ENCODE measurements around the gene ADIG.
"Not testable (repeated sequence)": the region's sequence is repeated elsewhere in the genome, so short reads cannot be mapped to it uniquely, and the experiment has no call there.

ADIG gene

DNA sequence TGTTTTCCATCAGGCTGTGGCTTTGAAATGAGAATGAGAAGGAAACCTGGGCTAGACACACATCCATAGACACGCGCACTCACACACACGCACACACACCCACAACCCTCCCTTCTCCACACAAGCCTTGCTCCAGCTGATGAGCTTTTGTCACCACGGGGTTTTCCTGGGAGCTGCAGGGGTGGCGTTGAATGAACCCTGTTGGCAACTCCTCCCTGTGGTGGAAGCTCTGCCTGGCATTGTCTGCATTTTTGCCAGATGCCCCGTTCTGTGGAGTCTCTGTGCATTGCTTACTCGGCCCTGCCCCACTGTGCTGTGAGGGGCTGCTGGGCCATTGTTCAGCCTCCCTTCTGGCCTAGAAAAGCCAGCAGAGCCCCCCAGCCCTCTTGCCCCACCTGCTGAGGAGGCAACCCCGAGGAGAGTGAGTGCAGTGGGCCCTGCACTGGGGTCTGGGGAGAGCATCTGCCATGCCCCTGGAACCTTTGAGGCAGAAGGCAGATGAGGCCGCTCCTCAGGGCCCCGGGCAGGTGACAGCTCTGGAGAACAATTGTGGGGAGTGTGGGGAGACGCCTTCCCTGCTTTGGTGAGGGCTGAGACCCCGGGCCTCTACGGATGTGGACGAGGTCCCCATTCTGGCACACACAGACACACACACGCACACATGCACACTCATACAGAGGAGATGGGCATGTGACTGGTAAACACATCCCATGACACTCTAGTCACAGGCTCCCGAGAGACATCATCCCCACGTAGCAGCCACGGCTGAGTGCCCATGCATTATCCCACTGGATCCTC is 9.9 kb downstream of the ADIG start:
- Histone ChIP-seq H3K4me1 (ENCODE audit: control insufficient read depth in 1 of 2, insufficient read depth in 2 of 2, low read length in 2 of 2) (no peaks in the 10 kb centered on the region), H3K36me3 (ENCODE audit: control insufficient read depth in 1 of 2, insufficient read depth in 2 of 2, low read length in 2 of 2) (no peaks in the 10 kb centered on the region), H3K4me3 (ENCODE audit: low read depth in 1 of 2, low read length in 2 of 2) (no peak overlapping the region), H3K9me3 (ENCODE audit: control insufficient read depth in 1 of 2, low read length in 2 of 2) (no peaks in the 10 kb centered on the region), H3K27me3 (ENCODE audit: low read depth, low read length) (peaks cover 5% of the 10 kb centered on the region), H3K27ac (ENCODE audit: low read length) (no peak overlapping the region)

DNA sequence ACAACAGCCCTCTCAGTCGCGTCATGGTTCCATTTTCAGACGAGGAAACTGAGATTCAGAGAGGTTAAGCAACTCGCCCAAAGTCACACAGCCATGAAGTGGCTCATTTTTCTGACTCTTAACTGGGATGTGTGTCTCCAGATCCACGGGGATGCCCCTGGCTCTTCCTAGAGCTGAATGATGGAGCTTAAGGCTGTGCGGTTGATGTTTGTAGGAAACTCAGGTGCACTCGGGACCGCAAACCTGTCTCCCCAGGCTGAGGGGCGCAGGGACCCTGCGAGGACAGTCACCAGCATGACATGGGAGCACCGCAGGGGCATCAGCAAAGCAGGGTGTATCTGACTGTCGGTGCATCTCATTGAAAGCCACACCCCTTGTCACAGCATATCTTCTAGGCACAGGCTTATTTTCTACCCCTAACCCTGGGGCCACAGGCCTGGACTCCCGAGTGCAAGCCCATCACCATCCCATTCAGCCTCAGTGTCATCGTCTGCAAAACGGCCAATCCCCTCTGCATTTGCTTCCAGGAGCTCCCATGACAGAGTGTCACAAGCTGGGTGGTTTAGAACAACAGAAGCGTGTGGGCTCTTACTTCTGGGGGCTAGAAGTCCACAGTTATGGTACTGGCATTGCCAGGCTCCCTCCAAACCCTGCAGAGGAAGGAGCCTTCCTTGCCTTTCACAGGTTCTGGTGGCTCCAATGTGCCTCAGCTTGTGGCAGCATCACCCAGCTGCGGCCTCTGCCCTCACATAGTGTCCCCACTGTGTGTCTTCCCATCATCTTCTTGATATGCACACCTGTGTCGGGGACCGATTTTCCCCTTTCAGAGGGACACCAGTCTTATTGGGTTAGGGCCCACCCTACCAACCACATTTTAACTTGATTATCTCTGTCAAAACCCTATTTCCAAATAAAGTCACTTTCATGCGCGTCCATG is 10.7 kb downstream of the ADIG start:
- H3K36me3 ChIP-seq (ENCODE audit: control insufficient read depth in 1 of 2, insufficient read depth in 2 of 2, low read length in 2 of 2) = no peaks in the 10 kb centered on the region
- no peaks in the 10 kb centered on the region for H3K4me1 ChIP-seq (ENCODE audit: control insufficient read depth in 1 of 2, insufficient read depth in 2 of 2, low read length in 2 of 2)
- H3K27ac ChIP-seq (ENCODE audit: low read length) = no peak overlapping the region
- H3K27me3 ChIP-seq (ENCODE audit: low read depth, low read length) = peaks cover 5% of the 10 kb centered on the region
- H3K4me3 ChIP-seq (ENCODE audit: low read depth in 1 of 2, low read length in 2 of 2) = no peak overlapping the region
- no peaks in the 10 kb centered on the region for H3K9me3 ChIP-seq (ENCODE audit: control insufficient read depth in 1 of 2, low read length in 2 of 2)

DNA sequence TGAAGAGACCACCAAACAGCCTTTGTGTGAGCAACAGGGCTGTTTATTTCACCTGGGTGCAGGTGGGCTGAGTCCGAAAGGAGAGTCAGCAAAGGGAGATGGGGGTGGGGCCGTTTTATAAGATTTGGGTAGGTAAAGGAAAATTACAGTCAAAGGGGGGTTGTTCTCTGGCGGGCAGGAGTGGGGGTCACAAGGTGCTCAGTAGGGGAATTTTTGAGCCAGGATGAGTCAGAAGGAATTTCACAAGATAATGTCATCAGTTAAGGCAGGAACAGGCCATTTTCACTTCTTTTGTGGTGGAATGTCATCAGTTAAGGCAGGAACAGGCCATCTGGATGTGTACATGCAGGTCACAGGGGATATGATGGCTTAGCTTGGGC is 11.4 kb downstream of the ADIG start:
- H3K9me3 ChIP-seq (ENCODE audit: control insufficient read depth in 1 of 2, low read length in 2 of 2); H3K27me3 ChIP-seq (ENCODE audit: low read depth, low read length); H3K4me1 ChIP-seq (ENCODE audit: control insufficient read depth in 1 of 2, insufficient read depth in 2 of 2, low read length in 2 of 2); H3K4me3 ChIP-seq (ENCODE audit: low read depth in 1 of 2, low read length in 2 of 2); H3K36me3 ChIP-seq (ENCODE audit: control insufficient read depth in 1 of 2, insufficient read depth in 2 of 2, low read length in 2 of 2); H3K27ac ChIP-seq (ENCODE audit: low read length): not testable (repeated sequence)

GRCh38 chr20:38594281-38594680 is 13.3 kb downstream of the ADIG start:
- H3K4me3 ChIP-seq (ENCODE audit: low read depth in 1 of 2, low read length in 2 of 2); H3K9me3 ChIP-seq (ENCODE audit: control insufficient read depth in 1 of 2, low read length in 2 of 2); H3K27ac ChIP-seq (ENCODE audit: low read length); H3K27me3 ChIP-seq (ENCODE audit: low read depth, low read length); H3K36me3 ChIP-seq (ENCODE audit: control insufficient read depth in 1 of 2, insufficient read depth in 2 of 2, low read length in 2 of 2); H3K4me1 ChIP-seq (ENCODE audit: control insufficient read depth in 1 of 2, insufficient read depth in 2 of 2, low read length in 2 of 2): not testable (repeated sequence)

DNA sequence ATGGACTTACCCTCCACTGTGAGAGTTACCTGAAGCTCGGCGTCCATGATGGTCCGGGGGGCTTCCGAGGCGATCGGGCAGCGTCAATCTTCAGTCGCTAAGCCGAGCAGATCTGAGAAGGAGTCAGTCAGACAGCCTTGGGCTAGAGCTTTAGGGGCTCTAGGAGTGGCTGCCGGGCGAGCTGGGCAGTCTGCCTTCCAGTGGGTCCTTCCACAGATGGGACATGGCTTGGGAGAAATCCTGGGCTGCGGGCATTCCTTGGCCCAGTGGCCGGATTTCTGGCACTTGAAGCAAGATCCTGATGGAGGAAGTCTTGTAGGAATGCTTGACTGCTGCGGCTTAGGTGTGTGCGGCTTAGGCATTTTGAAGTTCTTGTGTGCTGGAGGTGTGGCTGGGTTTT is 14.9 kb downstream of the ADIG start:
- not testable (repeated sequence) for H3K36me3 ChIP-seq (ENCODE audit: control insufficient read depth in 1 of 2, insufficient read depth in 2 of 2, low read length in 2 of 2)

GRCh38 chr20:38599410-38599882 is 18.4 kb downstream of the ADIG start:
- no peaks in the 10 kb centered on the region for H3K9me3 ChIP-seq (ENCODE audit: control insufficient read depth in 1 of 2, low read length in 2 of 2)
- H3K4me1 ChIP-seq (ENCODE audit: control insufficient read depth in 1 of 2, insufficient read depth in 2 of 2, low read length in 2 of 2) = peaks cover 0 to 6% of the 10 kb centered on the region in 2 donors
- no peak overlapping the region for H3K27ac ChIP-seq (ENCODE audit: low read length)
- H3K4me3 ChIP-seq (ENCODE audit: low read depth in 1 of 2, low read length in 2 of 2) = no peak overlapping the region
- no peaks in the 10 kb centered on the region for H3K36me3 ChIP-seq (ENCODE audit: control insufficient read depth in 1 of 2, insufficient read depth in 2 of 2, low read length in 2 of 2)
- peaks cover 23% of the 10 kb centered on the region for H3K27me3 ChIP-seq (ENCODE audit: low read depth, low read length)

More for the DNA sequence above, 14.9 kb downstream of the ADIG start:
- not testable (repeated sequence) for H3K27ac ChIP-seq (ENCODE audit: low read length); H3K4me1 ChIP-seq (ENCODE audit: control insufficient read depth in 1 of 2, insufficient read depth in 2 of 2, low read length in 2 of 2); H3K4me3 ChIP-seq (ENCODE audit: low read depth in 1 of 2, low read length in 2 of 2); H3K9me3 ChIP-seq (ENCODE audit: control insufficient read depth in 1 of 2, low read length in 2 of 2)
- peaks cover 10% of the 10 kb centered on the region for H3K27me3 ChIP-seq (ENCODE audit: low read depth, low read length)

- Histone ChIP-seq H3K4me1 (ENCODE audit: control insufficient read depth in 1 of 2, insufficient read depth in 2 of 2, low read length in 2 of 2) (peaks cover 0 to 6% of the 10 kb centered on the region in 2 donors), H3K27ac (ENCODE audit: low read length) (no peak overlapping the region), H3K9me3 (ENCODE audit: control insufficient read depth in 1 of 2, low read length in 2 of 2) (no peaks in the 10 kb centered on the region), H3K4me3 (ENCODE audit: low read depth in 1 of 2, low read length in 2 of 2) (no peak overlapping the region), H3K36me3 (ENCODE audit: control insufficient read depth in 1 of 2, insufficient read depth in 2 of 2, low read length in 2 of 2) (no peaks in the 10 kb centered on the region), H3K27me3 (ENCODE audit: low read depth, low read length) (peaks cover 23% of the 10 kb centered on the region)
Measured at GRCh38 chr20:38600057-38600456, 19.1 kb downstream of the ADIG start.

GRCh38 chr20:38601216-38602184 is 20.5 kb downstream of the ADIG start, which contains the start of gene ARHGAP40:
Gene ARHGAP40 (plus strand): TSS chr20:38601809.
- peaks cover 23% of the 10 kb centered on the region for H3K27me3 ChIP-seq (ENCODE audit: low read depth, low read length)

DNA sequence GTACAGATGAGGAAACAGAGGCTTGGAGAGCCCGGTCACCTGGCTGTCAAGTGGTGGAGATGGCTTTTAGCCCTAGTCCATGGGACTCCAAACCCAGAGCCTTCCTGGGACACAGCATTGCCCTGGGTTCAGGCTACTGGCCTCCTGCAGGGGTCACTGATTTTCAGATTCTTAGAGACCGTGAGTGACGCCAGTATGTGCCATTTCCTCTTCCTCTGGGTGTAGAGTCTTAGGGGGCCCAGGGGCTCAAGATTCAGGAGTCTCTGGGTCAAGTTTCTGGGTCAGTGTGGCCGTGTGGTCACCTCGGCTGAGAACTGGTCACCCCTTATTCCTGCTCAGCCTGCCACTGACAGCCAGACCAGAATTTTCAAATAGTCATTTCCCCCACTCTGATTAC is 21.2 kb downstream of the ADIG start:
- no peak overlapping the region for H3K4me3 ChIP-seq (ENCODE audit: low read depth in 1 of 2, low read length in 2 of 2)
- no peak overlapping the region for H3K27ac ChIP-seq (ENCODE audit: low read length)
- H3K27me3 ChIP-seq (ENCODE audit: low read depth, low read length) = peaks cover 23% of the 10 kb centered on the region

More at GRCh38 chr20:38601216-38602184, 20.5 kb downstream of the ADIG start, which contains the start of gene ARHGAP40:
- no peak within 1 kb of the TSS for H3K4me3 ChIP-seq (ENCODE audit: low read depth in 1 of 2, low read length in 2 of 2)
- H3K4me1 ChIP-seq (ENCODE audit: control insufficient read depth in 1 of 2, insufficient read depth in 2 of 2, low read length in 2 of 2) = peaks cover 0 to 6% of the 10 kb centered on the region in 2 donors
- H3K9me3 ChIP-seq (ENCODE audit: control insufficient read depth in 1 of 2, low read length in 2 of 2) = no peaks in the 10 kb centered on the region
- H3K36me3 ChIP-seq (ENCODE audit: control insufficient read depth in 1 of 2, insufficient read depth in 2 of 2, low read length in 2 of 2) = no peaks in the 10 kb centered on the region
- H3K27ac ChIP-seq (ENCODE audit: low read length) = no peak within 1 kb of the TSS

GRCh38 chr20:38603286-38603685 is 22.3 kb downstream of the ADIG start:
- Histone ChIP-seq H3K27me3 (ENCODE audit: low read depth, low read length) (peaks cover 23% of the 10 kb centered on the region), H3K9me3 (ENCODE audit: control insufficient read depth in 1 of 2, low read length in 2 of 2) (no peaks in the 10 kb centered on the region), H3K27ac (ENCODE audit: low read length) (no peak overlapping the region), H3K4me3 (ENCODE audit: low read depth in 1 of 2, low read length in 2 of 2) (no peak overlapping the region), H3K4me1 (ENCODE audit: control insufficient read depth in 1 of 2, insufficient read depth in 2 of 2, low read length in 2 of 2) (peaks cover 0 to 6% of the 10 kb centered on the region in 2 donors), H3K36me3 (ENCODE audit: control insufficient read depth in 1 of 2, insufficient read depth in 2 of 2, low read length in 2 of 2) (no peaks in the 10 kb centered on the region)

More for the DNA sequence above, 21.2 kb downstream of the ADIG start:
- Histone ChIP-seq H3K4me1 (ENCODE audit: control insufficient read depth in 1 of 2, insufficient read depth in 2 of 2, low read length in 2 of 2) (peaks cover 0 to 6% of the 10 kb centered on the region in 2 donors), H3K36me3 (ENCODE audit: control insufficient read depth in 1 of 2, insufficient read depth in 2 of 2, low read length in 2 of 2) (no peaks in the 10 kb centered on the region), H3K9me3 (ENCODE audit: control insufficient read depth in 1 of 2, low read length in 2 of 2) (no peaks in the 10 kb centered on the region)

Data from muscle layer of duodenum (tissue), 2 donors.